NCI-H187 treated with DMSO at 0.1 percent for 48 hours (cell line): ENCODE data around the gene PTPRR.

ENCODE experiments used
- DNase-seq: peaks from one replicate; lab custom pipeline; 2025; lab: John Stamatoyannopoulos, UW

Gene PTPRR

DNA sequence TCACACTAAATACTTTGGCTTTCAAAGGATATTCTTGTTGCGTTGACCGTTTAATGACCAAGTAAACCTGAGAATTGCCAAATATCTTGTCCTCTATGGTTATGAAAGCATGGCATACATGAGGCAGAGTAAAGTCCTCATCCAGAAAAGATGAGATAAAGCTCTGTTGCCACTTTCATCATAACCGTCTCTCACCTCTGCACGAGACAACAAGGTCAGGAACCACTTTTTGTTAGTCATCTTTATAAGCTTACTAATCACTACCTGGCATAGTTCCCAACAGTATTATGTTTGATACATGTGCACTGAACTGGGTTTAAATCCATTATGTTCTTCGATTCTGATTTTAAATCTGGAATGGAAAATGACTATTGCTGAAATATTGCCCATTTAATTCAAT lies 314.6 kb downstream of the PTPRR start:
- DNase-seq = no peak

DNA sequence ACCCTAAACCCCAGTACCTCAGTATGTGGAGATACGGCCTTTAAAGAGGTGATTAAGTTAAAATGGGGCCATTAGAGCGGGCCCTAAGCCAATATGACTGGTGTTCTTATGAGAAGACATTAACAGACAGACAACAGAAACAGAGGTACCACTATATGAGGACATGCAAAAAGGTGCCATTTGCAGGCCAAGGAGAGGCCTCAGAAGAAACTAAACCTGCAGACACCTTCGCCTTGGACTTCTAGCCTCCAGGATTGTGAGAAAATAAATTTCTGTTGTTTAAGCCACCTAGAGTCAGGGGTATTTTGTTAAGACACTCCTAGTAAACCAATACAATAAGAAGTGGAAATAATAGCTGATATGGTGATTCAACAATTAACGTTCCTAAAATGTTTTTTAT lies 315.9 kb downstream of the PTPRR start:
- no peak for DNase-seq

DNA sequence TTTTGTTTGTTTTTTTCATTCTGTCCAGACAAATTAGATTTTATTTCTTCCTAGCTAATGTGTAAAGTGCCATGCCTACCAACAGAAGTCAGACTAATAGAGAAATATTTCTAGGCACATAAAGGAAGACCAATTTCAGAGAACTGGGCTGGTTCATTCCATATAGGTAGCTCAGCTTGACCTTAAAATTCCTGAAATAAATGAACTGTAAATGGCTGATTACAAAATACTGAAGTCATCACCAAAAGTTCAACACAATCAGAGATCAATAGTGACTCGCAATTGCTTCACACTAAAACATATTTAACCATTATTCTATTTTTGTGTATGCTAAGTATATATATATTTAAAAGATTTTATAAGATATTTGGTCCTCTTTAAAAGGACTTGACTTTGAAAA lies 317.5 kb downstream of the PTPRR start:
- DNase-seq = no peak

DNA sequence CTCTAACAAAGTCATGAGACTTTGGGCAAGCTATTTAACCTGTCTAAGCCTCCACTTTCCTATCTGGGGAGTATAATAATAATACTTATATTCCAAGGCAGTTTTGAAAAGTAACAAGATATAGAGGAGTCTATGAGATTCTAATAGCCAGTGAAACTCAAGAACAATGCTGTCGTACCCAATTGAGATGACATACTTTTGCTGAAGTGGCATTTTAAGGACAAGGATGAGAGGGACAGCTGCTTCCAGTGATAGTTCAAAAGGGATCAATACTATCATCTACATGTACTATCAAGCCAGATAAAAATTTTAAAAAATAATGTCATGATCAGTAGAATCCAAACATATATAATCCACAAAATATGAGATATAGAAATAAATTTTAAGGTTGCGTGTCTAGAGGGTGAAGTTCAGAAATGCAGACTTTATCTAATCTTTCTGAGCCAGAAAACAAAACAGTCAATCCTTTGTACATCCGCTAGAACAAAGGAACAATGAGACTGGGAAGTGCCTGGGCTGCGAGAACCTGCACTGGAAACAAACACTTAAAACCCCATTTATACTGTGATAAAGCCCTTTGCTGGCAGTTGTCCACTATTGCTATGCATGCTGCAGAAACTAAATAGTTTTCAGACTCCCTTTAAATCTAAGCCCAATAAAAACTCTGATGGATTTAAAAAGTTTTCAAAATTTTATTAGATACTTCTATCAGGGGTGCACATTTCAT lies 321.9 kb downstream of the PTPRR start:
- DNase-seq = no peak

DNA sequence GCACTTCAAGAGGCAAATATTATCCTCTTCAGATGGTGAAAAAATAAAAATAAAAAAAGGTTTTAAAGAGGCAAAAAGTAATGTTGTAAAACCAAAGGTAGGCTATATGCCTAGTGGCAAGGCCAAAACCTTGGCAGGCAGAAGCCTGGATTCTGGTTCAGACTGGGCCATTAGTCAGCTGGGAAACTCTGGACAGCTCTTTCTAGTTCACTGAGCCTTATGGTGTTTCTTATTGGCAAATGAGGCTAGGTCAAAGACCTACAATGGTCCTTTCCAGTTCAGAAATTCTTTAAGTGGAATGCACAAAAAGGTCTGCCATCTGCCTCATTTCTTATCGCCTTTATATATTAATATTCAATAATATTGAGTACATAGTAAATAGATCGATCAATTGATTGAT lies 327.9 kb downstream of the PTPRR start:
- DNase-seq = no peak

DNA sequence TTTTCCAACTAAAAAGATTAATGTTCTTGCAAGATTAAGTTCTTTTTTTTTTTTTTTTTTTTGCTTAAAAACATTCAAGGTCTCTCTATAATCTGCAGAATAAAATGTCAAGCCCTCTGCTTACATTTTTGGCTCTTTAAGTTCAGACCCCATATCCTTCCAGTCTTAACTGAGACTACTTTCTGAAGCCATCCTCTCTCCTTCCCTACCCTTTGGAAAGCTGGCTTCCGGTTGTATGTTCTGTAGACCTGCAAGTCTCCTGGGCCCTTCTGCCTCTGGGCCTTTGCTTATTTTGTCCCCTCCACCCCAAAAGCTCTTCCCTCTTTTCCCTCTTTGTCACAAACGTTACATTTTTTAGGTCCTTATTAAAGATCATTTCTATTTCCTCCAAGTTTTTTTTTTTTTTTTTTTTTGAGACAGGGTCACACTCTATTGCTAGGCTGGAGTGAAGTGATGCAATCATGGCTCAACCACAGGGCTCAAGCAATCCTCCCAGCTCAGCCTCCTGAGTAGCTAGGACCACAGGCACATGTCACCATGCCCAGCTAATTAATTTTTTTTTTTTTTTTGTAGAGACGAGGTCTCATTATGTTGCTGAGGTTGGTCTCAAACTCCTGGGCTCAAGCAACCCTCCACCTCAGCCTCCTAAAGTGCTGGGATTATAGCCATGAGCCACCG lies 329.9 kb downstream of the PTPRR start:
- DNase-seq = no peak

DNA sequence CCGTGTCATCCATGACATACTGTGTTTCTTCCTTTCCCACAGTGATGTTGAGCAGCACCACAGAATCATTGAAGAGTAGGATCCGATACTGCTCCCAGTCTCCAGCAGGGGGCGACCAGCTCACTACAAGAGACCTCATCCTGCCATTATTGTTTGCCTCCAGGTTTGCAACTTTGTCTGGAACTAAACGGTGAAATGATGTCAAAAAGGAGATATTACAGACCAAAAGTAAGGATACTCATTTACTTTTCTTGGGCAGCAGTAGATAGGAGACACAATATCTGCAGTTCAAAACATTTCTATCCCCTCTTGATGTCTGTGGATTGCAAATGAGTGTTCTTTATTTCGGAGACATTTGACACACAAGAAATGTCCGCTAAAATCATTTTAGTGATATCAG lies 330.5 kb downstream of the PTPRR start:
- DNase-seq = peak; percentile 43
